Measurements from ENCODE around the gene IMMP2L. TPM values are rescaled to one million over a fixed set of nuclear protein-coding genes. Genes with fewer than 3 reads are reported as not detected.
"Not testable (repeated sequence)": the region's sequence is repeated elsewhere in the genome, so short reads cannot be mapped to it uniquely, and the experiment has no call there.

IMMP2L gene
- total and polyA plus RNA-seq, 8 donors = 2.5 to 40.8 (median 20.0) TPM; not detected in 1

GRCh38 chr7:111510062-111510461 is 52.2 kb downstream of the IMMP2L start:
- Histone ChIP-seq H3K27me3 (no peaks in the 10 kb centered on the region), H3K9me3 (no peaks in the 10 kb centered on the region), H3K4me1 (no peaks in the 10 kb centered on the region), H3K4me3 (no peak overlapping the region), H3K36me3 (no peaks in the 10 kb centered on the region), H3K27ac (no peak overlapping the region)
- no peak for DNase-seq
- WGBS, 5 donors = 87 to 98% (median 95%) methylated on average over 4 of the region's 4 CpGs
- TF ChIP-seq POLR2AphosphoS5 (IDR thresholded peaks at IDR 0.05) (no peak), CTCF (IDR thresholded peaks at IDR 0.05) (no peak), EP300 (IDR thresholded peaks at IDR 0.05) (no peak), POLR2A (IDR thresholded peaks at IDR 0.05) (no peak)
- intact Hi-C loops (cut with DNase I; ENCODE audit: low total_unique reads) = no loop called here

DNA sequence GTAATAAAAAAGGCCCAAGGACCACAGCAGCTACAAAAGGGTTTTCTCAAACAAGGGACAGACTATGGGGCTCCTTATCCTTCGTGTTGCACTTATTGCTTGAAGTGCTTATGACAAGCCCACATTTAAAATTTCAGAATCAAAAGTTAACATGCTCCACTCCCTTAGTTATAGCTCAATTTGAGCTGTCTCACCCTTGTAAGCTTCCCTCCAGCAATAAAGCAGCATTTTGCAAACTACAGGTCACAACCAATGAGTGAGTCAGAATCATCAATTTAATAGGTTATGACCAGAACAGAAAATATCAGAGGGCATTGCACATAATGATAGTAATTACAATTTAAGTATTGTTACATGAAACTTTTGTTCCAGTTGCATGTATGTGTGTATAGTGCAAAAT is 53.0 kb downstream of the IMMP2L start:
- 84 to 92% (median 88%) methylated on average over 1 of the region's 1 CpG for WGBS, 5 donors
- Histone ChIP-seq H3K4me3 (no peak overlapping the region), H3K36me3 (no peaks in the 10 kb centered on the region), H3K27me3 (no peaks in the 10 kb centered on the region), H3K4me1 (no peaks in the 10 kb centered on the region), H3K27ac (no peak overlapping the region), H3K9me3 (no peaks in the 10 kb centered on the region)
- TF ChIP-seq CTCF (IDR thresholded peaks at IDR 0.05) = no peak
- TF ChIP-seq POLR2A (IDR thresholded peaks at IDR 0.05) = no peak
- no peak for TF ChIP-seq POLR2AphosphoS5 (IDR thresholded peaks at IDR 0.05)
- TF ChIP-seq EP300 (IDR thresholded peaks at IDR 0.05) = no peak
- no peak for DNase-seq
- intact Hi-C loops (cut with DNase I; ENCODE audit: low total_unique reads) = no loop called here

GRCh38 chr7:111508387-111508786 is 53.9 kb downstream of the IMMP2L start:
- TF ChIP-seq POLR2AphosphoS5 (IDR thresholded peaks at IDR 0.05) (no peak), POLR2A (IDR thresholded peaks at IDR 0.05) (no peak), CTCF (IDR thresholded peaks at IDR 0.05) (no peak), EP300 (IDR thresholded peaks at IDR 0.05) (no peak)
- Histone ChIP-seq H3K27ac (no peak overlapping the region), H3K9me3 (no peaks in the 10 kb centered on the region), H3K4me1 (no peaks in the 10 kb centered on the region), H3K36me3 (no peaks in the 10 kb centered on the region), H3K4me3 (no peak overlapping the region), H3K27me3 (no peaks in the 10 kb centered on the region)
- no peak for DNase-seq
- 92 to 99% (median 96%) methylated on average over 4 of the region's 4 CpGs for WGBS, 5 donors
- intact Hi-C loops (cut with DNase I; ENCODE audit: low total_unique reads) = no loop called here

DNA sequence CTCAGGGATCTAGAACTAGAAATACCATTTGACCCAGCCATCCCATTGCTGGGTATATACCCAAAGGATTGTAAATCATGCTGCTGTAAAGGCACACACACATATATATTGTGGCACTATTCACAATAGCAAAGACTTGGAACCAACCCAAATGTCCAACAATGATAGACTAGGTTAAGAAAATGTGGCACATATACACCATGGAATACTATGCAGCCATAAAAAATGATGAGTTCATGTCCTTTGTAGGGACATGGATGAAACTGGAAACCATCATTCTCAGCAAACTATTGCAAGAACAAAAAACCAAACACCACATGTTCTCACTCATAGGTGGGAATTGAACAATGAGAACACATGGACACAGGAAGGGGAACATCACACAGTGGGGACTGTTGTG is 56.9 kb downstream of the IMMP2L start:
- H3K4me1 ChIP-seq; H3K36me3 ChIP-seq; intact Hi-C loops (cut with DNase I; ENCODE audit: low total_unique reads); DNase-seq; H3K27me3 ChIP-seq; H3K4me3 ChIP-seq; H3K9me3 ChIP-seq; H3K27ac ChIP-seq: not testable (repeated sequence)

- peaks cover 0 to 10% (median 4%) of the 10 kb centered on the region in 4 donors for H3K9me3 ChIP-seq
- H3K27ac ChIP-seq; H3K4me1 ChIP-seq; H3K36me3 ChIP-seq; H3K4me3 ChIP-seq; DNase-seq; H3K27me3 ChIP-seq; intact Hi-C loops (cut with DNase I; ENCODE audit: low total_unique reads): not testable (repeated sequence)
- 97 to 100% (median 98%) methylated on average over 2 of the region's 2 CpGs for WGBS, 5 donors
Observed at GRCh38 chr7:111501799-111502198, 60.5 kb downstream of the IMMP2L start.

DNA sequence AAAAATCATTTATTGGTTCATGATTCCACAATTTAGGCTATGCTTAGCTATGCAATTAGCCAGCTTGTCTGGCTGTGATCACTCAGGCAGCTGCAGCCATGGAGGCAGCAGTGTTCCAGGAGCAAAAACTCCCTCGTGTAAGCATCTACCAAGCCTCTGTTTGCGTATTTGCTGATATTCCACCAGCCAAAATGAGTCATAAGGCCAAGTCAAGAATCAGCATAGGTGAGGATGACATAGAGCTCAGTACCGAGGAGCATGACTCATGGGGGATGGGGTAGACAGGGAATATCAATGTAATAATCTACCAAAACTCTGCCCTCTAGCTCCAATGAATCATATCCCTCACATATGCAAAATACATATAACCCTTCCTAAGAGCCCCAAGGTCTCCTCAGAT is 63.3 kb downstream of the IMMP2L start:
- no peak for DNase-seq
- Histone ChIP-seq H3K27ac (no peak overlapping the region), H3K36me3 (no peaks in the 10 kb centered on the region), H3K9me3 (peaks cover 0 to 10% (median 4%) of the 10 kb centered on the region in 4 donors), H3K27me3 (no peaks in the 10 kb centered on the region), H3K4me1 (peaks cover 0 to 12% (median 0%) of the 10 kb centered on the region in 4 donors), H3K4me3 (no peak overlapping the region)
- intact Hi-C loops (cut with DNase I; ENCODE audit: low total_unique reads) = no loop called here
- no peak for TF ChIP-seq POLR2AphosphoS5 (IDR thresholded peaks at IDR 0.05)
- TF ChIP-seq CTCF (IDR thresholded peaks at IDR 0.05) = no peak
- no peak for TF ChIP-seq POLR2A (IDR thresholded peaks at IDR 0.05)
- TF ChIP-seq EP300 (IDR thresholded peaks at IDR 0.05) = no peak
- 39 to 52% (median 49%) methylated on average over 3 of the region's 3 CpGs for WGBS, 5 donors
